Activated CD8-positive, alpha-beta memory T cell treated with anti-CD3 and anti-CD28 coated beads, Interleukin-2, amount 50 U/mL, for 24 hours (primary cell): ENCODE results near the gene IFNG-AS1.

Source experiments
- DNase-seq: peaks from one replicate; pipeline ENCODE4 v3.0.0-alpha.2; 2020; ENCODE audit errors: extremely low read depth

The IFNG-AS1 gene

GRCh38 chr12:67989184-67989920 is at the start of gene IFNG-AS1:
Gene IFNG-AS1, plus strand, starts transcription at chr12:67989447.
- no peak for DNase-seq

- DNase-seq = no peak
These were observed 49.6 kb upstream of the IFNG-AS1 start for GRCh38 chr12:67939611-67940010.

GRCh38 chr12:67940780-67941243 is 48.4 kb upstream of the IFNG-AS1 start:
- no peak for DNase-seq

DNA sequence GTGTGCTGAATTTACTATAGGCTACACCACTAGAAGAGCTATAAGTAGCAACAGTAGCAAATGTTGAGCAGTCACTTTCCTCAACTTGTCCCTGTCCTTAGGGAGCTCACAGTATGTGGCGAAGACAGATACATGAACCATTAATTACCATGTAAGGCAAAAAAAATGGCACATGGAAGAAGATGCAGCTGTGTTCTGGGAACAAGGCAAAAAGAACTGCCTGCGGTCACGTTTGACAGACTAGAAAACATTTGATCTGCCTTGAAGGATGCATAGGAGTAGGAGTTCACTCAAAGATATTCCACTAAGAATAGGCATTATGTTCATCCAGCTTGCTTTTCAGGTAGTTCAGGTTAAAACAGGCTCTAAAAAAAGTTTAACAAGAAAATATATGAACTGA is 46.5 kb upstream of the IFNG-AS1 start:
- no peak for DNase-seq

GRCh38 chr12:67943141-67943892 is 45.9 kb upstream of the IFNG-AS1 start:
- DNase-seq = peak; percentile 31

DNA sequence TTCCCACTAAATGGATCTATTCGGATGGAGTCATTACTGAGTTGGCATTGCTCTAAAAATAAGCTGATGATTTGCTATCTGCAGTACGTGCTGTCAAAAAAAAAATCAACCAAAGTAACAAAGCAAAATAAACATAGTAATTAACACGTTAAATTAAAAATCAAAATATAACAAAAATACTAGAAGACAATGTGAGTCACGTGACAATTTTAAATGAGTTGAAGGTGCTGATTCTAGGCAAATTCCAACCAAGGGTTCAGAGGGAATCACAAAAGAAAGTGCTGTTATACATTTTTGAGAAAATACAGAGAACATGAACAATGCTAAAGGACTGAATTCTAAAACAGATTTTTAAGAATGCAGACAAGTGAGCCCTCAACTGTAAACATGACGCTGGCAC is 45.2 kb upstream of the IFNG-AS1 start:
- DNase-seq = no peak

- DNase-seq = no peak
These were observed 36.5 kb upstream of the IFNG-AS1 start for GRCh38 chr12:67952787-67953186.

GRCh38 chr12:67957383-67957782 is 31.9 kb upstream of the IFNG-AS1 start:
- DNase-seq = no peak

GRCh38 chr12:67958187-67958586 is 31.1 kb upstream of the IFNG-AS1 start:
- no peak for DNase-seq

DNA sequence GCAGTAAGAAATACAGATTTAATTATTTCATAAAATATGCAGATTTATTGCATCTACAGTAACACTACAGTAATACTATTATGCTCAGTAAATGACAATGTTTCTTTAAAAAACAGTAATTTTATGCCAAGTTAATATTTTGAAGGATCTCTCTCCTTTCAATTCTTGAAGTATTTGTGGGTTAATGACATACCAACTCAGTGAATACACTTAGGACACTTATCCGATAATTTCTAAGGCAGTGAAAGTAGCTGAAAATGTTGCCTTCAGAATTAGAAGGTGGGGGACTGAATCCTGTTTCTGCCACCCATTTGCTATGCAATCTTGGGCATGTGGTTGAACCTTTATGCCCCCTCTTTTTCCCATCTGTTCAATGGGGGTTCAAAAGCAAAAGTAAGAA is 24.8 kb upstream of the IFNG-AS1 start:
- no peak for DNase-seq

DNA sequence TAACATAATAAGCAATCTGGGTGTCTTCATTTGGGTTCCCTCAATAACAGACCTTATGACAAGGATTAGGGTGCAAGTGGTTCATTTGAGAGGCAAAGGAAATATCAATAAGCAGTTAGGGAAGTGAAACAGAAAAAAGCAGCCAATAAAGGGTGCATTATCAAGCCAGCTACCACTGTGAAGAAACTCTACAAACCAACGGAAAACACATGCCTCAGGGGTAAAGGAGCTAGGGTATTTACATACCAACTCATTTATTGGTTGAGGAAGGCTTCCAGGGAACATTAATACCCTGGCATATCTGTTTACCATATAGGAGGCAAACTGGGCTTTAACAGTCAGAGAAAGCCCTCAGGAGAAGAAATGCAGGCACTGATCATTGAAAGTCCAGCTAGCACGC is 22.7 kb upstream of the IFNG-AS1 start:
- DNase-seq = no peak

DNA sequence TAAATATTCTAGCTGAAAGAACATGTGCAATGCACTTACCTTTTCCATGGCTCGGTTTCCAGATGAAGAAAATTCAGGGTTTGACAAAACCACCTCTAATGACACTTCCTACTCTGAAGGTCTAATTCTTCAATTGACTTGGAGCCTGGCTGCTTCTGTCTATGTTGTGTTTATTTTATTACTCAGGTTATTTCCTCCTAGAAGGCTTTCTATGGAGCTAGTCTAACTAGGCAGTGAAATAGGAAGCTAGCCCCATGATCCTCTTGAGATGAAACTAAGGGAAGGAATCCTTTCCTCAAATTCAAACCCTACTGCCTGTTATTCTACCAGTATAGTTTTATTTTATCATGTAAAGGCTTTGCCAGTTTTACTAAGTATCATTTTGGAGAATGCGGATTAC is 20.9 kb upstream of the IFNG-AS1 start:
- no peak for DNase-seq

DNA sequence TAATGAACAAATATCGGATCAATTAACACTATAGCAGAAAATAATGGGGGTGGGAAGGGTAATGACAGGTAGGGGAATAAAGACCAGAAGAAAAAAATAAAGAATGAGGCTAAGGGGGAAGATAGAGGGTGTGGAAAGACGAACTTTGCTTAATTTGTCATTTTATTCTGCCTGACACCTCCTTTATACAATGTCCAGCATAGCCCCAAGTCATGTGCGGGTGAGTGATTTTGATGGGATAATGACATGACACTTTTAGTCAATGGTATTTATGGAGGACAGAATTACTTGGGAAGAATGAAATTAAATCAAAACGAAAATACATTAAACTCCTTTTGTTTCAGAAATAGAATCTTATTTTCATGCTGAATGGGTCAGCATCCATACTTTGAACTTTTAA is 20.5 kb upstream of the IFNG-AS1 start:
- no peak for DNase-seq

DNA sequence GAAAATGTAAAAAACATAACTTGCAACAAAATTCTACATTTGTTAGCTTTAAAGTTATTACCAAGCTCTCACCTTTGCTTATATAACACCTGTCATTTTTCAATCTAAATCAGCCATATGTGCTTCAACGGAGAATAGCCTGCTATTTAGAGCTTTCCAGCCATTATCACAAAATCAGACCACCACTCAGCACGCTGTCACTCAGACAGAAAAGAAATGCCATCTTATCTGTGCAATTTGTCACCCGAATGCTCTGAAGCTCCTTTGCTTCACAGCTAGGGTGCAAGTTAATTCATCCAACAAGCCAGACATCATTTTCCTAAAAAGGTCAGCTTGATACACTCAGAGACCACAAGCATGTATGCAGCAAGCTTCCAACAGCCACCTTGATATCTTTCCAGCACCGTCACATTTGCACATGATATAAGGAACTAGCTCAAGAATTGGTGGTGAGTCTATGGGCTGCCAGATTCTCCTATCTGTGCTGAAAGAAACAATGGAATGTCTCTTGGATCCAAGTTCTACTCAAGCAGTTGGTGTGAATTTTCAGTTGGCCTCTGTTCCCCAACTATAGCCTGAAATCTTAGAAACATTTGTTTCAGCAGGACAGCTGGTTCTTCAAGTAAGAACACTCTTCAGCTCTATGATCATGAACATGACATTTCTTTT is 20.0 kb upstream of the IFNG-AS1 start:
- no peak for DNase-seq

DNA sequence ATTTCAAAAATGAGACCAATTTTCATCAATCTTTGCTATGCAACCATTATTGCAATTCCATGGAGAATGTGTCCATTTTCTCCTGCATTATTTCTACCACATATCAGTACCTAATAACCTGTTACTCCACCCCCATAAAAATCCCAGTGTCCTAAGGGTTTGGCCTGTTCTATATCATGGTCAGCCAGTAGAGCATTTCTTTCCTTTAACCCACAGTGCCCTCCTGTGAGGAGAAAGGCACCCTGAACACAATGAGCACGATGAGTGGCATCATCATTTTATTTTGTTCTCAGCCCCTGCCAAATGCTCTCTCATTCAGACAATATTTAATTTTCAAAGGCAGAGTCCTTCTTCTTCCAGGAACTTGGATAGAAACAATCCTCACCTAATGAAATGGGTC is 11.6 kb upstream of the IFNG-AS1 start:
- DNase-seq = no peak

DNA sequence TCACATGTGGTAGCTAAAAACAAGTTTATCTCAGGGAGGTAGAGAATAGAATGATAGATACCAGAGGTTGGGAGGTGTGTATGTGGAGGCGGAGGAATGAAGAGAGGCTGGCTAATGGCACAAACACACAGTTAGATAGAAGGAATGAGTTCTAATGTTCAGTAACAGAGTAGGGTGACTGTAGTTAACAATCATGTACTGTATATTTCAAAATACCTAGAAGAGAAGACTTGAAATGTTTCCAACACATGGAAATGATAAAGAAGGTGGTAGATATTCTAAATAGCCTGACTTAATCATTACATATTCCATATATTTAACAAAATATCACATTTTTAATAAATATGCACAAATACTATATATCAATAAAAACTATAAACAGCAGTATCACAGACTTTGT is 8.9 kb upstream of the IFNG-AS1 start:
- no peak for DNase-seq

DNA sequence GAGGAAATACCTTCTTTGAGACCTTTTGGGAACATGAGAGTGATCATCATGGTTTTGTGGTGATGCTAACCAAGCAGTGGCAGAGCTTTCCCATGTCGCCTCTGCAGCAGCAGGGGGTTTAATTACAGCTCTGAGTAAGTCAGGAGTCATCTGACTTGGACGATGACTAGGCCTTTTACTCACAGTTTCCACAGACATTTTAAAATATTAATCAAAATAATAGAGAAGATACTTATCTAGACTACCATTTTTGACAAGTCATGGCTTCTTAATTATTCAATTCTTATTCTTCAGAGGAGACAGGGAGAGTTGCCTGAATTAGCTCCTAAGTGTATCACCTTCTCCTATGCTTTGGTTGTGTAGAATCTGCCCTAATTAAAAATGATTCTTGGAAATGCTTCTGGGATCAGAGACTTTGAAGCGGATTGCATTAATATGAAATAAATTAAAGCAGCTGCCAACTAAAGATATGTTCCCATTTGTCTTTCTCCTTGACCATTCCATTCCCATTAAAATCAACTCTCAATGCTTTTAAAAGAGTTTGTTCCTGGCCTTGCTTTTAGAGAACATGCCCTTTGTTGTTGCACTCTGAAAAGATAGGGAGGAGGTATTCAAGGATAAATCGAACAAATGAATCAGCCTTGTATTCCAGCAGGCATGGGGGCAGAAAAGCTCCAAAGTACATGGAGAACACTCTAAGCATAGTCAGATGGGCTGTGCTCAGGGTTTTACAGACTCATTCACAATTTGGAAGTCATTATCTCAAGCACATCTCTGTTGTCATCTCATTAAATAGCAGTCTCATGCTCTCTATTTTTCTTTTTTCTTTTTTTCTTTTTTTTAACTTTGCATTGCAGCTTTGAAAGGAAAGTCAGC is 7.7 kb upstream of the IFNG-AS1 start:
- DNase-seq = no peak

GRCh38 chr12:67982164-67982563 is 7.1 kb upstream of the IFNG-AS1 start:
- no peak for DNase-seq

- DNase-seq = no peak
These were observed 2.6 kb upstream of the IFNG-AS1 start for GRCh38 chr12:67986632-67987031.

DNA sequence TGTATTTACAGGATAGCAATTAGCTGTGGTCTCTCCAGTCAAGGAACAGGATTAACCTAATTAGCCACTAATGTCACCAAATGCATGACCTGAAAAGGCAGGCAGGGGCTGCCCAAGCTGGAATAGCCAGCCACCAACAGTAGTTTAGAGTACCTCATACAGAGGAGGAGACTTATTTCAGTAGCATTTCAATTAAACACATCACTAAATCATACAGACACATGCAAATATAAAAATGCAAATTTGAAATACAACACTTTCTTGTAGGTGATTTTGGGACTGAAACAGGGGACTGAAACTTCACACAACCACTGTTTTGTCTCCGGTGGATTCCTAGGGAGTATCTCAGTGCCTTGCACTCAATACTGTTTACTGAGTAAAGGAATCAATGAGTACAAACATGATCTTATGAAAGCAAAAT is 636 bp upstream of the IFNG-AS1 start:
- no peak for DNase-seq

GRCh38 chr12:67991158-67991557 is 1.9 kb downstream of the IFNG-AS1 start:
- peak; percentile 9 for DNase-seq

GRCh38 chr12:67993143-67993542 is 3.9 kb downstream of the IFNG-AS1 start:
- DNase-seq = no peak
